Measurements from ENCODE around the gene RBPMS2.

Gene RBPMS2

DNA sequence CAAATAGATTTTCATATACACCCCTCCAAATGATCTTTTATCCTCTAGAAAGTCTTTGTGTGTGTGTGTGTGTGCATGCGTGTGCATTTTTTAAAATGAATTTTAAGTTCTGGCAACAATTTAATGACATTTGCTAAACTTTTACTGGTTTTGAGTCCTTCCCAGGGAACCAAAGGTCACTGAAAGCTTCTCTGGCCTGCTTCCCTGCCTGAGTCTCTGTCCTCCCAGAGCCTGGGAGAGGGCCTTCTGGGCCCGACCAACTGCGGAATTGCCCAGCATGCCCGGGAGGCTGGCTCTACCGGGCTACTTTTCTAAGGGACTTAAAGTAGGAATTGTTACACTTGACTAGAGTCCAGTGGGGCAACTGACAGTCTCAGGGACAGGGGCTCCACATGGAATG, 7.4 kb upstream of the RBPMS2 start:
- no peak for DNase-seq

DNA sequence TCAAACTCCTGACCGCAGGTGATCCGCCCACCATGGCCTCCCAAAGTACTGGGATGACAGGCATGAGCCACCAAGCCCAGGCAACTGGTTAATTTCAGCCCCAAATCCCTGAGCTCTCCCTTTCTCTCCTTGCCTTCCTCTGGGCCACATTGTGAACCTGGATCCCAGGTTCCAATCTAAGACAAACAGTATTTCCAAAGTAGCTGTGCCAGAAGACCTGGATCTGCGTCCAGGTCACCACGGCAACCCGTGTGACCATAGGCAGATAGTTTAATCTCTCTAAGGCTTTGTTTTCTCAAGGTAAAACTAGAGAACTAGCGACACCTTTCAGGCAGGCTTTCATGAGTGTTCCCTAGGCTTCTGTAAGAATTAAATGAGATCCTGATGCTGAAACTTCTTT, 5.9 kb upstream of the RBPMS2 start:
- DNase-seq: no peak

DNA sequence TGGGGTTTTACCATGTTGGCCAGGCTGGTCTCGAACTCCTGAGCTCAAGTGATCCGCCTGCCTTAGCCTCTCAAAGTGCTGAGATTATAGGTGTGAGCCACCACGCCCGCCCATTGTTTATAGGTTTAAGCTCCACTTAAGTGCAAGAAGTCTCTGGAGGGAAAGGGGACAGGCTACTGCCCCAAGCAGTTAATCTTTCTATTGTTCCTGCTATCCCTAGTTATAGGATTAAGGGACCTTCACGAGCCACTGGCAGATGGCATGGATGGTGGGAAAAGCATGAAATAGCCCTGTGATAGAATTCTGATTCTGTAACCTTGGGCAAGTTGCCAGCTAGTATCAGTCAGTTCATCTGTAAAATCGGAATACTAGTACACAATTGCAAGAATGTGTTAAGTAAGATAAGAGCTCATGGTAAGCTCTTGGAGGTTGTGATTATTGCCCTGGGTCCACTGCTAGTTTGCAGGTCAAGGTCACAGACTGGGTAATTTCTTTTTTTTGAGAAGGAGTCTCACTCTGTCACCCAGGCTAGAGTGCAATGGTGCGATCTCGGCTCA, 5.3 kb upstream of the RBPMS2 start:
- no peak for DNase-seq

DNA sequence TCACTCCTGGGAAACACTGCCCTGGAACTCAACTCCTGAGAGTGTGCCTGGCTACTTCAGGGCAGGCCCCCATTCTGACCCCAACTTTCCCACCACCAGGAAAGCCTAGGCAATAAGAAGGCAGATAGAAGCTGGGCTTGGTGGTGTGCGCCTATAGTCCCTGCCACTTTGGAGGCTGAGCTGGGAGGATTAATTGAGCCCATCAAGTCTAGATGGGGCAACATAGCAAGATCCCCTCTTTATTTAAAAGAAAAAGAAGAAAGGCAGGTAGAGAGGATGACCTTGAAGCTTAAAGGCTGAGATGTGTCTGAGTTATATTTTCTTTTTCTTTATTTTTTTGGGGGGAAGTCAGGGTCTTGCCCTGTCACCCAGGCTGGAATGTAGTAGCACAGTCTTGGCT, 4.2 kb upstream of the RBPMS2 start:
- DNase-seq: no peak

DNA sequence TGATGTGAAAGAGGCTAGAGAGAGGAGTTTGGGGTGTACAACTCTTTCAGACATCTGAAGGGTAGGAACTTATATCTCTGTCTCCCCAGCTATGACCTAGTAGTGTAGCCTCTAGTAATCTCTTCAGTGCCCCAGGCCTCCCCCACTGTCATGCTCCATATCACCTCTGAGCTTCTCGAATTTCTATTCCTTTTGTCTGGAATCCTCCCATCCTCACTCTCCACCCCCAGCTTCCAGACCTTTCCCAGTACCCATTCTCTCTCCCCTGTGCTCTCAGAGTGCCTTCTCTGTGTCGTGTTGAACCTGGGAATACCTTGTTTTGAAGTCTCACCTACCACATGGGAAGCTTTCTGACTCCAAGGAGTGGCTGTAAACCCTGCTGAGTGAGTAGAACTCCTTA, 3.6 kb upstream of the RBPMS2 start:
- DNase-seq: no peak

DNA sequence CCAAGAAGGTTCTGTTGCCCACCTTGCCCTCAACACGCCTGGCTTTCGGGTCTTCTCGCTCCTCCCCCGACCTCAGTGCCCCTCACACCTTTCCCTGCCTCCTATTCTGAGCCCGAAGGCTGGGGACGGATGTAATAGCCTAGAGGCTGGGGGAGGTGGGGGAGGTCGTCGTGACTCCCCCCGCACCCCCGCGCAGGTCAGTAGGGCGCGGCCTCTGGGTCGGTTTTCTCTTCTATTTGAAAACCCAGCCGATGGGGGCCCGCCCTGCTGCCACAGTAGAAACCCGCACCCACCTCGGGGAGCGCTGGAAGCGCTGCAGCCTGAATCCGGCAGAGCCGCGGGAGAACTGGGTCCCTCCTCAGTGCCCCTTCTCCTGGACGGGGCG, 1.0 kb upstream of the RBPMS2 start:
- DNase-seq: no peak

DNA sequence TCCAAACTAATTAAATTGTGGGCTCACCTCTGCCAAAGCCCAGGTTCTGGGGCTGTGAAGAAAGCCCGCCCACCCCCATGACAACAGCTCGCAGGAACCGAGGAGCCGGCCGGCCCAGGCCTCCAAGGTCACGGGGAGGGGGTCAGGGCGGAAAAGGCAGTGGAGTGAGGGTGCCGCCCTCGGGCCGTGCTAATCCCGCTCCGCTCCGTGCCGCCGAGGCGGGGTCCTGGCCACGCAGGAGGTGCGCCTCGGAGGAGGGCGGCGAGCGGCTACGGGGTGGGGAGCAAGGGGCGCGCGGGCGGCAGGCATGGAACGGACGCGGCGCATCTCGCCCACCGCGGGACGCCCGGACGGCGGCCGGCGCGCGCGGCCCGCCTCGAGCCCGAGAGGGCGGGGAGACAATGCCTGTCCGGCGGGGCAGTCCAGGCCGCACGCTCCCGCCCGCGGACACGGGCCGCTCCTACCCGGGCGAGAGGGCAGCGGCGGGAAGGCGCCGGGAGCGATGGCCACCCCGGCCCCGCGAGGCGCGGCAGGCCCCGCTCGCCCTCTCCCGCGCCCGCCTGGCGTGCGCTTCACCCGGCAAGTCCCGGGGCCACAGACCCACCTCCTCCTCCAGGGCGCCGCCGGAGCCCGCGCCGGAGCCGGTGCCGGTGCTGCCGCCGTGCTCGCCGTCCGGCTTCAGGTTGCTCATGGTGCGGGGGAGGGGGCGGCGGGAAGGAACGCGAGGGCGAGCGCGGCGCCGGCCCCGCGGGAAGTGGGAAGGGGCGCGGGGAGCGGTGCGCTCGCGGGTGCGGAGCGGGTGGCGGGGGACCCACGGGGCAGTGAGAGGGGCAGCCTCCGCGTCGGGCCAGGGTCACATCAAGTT, 528 bp downstream of the RBPMS2 start:
- DNase-seq: no peak

DNA sequence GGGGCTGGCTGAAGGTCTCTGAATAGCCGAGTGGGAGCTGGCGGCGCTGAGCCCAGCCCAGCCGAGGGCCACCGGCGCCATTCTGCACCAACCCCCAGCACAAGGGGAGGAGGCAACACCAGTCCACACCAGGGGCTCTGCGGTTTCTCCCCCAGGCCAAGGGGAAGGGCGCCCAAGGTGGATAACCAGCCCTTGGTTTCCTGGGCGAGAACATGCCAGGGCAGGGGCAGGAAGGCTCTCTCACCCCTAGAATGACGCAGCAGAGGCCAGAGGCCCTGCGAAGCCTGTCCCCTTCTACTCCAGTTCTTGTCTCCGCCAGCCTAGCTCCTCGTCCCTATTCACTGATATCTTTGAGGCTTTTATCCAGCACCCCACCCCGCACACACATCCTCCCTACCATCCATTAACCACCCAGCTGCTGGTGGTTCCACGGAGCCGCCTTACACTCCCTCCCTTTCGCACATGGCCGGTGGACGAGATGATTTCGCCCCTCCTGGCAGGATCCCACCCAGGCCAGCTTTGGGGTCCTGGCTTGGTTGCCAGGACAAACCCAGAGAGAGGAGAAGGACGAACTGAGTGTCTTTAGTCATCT, 1.3 kb downstream of the RBPMS2 start:
- DNase-seq: no peak

DNA sequence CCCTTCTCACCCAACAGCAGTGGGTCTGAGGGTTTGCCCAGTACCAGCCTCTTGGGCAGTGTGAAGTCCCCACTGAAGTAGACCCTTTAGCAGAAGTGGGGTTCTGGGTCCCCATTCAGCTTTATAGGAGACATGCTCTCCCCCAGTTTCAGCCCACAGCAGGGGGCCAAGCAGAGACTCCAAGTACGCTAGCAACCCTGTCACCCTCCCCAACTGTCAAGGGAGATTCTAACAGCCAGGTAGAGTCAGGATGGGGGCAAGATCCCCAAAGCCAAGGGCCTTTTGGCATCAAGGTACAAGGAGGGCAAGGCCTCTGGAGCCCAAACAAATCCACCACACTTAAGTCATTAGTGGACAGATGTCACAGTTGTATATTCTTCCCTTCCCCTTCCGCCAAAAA, 1.8 kb downstream of the RBPMS2 start:
- DNase-seq: no peak

DNA sequence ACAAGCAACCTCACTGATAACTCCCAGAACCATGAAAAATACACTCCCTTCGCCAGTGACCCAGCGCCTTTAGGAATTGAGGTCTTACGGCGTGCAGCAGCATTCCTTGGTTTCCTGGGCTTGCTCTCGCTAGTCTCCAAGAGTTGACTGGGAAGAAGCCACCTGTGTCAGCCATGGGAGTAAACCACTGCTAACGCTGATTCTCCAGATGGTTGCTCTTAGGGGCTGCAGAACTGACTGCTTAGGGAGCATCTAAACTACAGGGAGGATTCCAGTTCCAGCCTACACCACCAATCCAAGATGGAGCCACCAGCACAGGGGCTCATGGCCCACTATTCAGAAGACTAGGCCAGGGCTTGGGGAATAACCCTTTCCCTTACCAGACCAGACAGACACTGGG, 2.4 kb downstream of the RBPMS2 start:
- no peak for DNase-seq

DNA sequence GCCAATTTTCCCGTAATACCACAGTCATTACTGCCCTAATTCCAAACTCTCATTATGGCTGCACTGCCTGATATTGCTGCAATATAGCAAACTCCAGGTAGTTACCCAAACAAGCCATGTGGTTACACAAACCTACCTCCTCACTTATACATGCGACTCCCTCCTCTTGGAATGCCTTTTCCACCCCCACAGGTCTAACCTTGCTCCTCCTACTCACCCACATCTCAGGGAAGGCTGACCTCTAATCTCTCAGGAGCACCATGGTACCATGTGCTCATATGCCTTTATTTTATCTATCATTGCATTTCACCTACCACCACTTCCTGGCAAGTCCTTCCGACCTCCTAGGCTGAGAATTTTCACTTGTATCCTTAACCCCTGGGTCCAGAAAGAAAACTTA, 2.9 kb downstream of the RBPMS2 start:
- DNase-seq: no peak

DNA sequence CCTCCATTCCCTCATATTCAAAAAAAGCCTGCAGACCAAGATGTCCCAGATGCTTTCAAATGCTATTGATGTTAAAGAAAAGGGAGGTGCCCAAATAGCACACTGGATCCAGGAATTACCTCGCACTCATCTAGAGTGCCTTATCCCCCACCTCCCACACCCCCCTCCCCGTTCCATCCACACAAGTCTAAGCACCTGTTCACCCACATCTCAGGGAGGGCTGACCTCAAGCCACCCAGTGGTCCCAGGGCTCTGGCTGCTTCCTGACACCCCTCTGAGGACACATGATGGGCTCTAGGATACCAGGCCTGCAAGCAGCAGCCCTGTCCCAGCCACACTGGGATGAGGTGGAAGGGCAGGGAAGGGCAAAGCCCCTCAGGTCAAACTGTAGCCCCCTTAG, 4.8 kb downstream of the RBPMS2 start:
- DNase-seq: no peak

DNA sequence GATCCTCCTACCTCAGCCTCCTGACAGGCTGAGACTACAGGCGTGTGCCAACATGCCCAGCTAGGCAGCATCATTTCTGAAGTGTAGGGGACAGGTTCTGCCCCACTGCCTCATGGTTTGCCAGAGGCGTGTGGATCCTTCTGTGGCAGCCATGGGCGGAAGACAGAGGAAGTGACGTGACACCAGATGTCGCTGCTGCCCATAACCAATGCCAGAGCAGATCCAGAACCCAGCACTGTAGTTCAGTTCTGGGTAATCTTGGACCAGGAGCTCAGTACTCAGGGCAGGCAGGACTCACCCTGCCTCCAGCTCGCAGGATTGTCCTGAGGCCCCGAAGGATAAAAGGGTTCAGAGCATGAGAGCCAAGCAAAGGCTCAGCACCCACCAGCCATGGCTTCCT, 8.2 kb downstream of the RBPMS2 start:
- DNase-seq: no peak

DNA sequence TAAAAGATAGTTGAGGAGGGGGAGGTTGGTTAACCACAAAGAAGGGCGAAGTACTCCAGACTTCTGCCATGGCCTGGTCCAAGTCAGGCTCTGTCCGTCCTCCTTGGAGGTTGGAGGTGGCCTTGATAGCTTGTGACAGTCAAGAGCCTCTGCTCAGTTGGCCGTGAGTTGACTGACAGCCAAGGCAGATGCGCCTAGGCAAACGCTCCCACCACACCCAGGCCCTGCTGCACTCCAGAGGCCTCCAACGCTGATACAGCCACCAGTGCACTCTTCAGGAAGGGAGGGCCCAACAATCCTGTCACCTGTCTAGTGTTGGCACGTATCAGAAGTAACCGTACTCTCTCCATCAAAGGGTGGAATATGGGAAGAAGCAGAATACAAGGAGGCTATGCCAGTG, 9.3 kb downstream of the RBPMS2 start:
- no peak for DNase-seq

DNA sequence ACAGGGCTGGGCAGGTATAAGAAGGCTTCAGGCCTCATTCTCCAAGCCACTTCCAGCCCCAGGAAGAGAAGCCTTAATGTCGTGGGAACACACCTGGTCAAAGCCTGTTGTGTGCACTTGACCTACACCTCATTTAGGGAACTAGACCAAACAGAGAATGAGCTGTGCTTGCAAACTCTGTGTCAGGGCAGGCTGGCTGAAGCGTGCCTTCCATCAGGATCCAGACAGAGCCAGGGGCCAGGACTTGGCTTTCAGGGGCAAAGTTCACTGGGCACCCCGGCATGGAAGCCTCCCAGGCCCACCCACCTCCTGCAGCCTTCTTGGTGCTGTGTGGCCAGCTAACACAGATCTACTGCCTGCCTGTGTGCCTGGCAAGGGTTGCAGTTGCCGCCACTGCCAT, 11.5 kb downstream of the RBPMS2 start:
- no peak for DNase-seq

DNA sequence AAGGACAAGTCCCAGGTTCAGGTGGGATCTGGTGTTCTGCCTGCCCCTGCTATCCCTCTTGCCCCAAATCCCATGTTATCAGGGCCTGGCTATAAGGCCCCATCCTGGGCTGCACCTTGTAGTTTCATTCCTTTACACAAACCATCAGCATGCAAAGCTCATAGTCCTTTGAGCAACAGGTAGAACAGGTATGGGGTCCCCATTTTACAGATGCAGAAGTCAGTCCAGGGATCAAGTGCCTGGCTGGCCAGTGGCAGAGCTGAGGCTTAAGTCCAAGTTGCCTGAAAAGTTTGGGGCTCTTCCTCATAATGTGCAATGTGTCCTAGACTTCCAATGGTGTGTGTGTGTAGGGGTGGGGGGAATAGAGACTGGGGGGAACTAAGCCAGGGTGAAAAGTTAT, 11.9 kb downstream of the RBPMS2 start:
- DNase-seq: no peak

DNA sequence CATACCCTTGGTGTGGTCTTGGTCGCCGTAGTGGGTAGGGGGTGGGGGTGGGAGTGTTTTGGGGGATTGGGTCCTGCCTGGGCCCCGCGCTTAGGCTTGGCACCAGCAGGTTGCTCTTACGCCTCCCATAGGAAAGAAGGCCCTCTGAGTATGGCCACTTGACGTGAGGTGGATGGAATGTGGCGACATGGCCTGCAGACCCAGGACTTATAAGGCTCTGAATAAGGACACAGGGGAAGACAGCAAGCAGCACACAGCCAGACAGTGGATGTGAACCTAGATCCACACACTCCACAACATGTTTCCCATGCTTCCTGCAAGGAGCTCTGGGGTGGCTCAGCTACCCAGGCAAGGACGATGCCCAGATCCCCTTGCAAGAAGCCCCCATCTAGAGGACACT, 12.4 kb downstream of the RBPMS2 start:
- no peak for DNase-seq

DNA sequence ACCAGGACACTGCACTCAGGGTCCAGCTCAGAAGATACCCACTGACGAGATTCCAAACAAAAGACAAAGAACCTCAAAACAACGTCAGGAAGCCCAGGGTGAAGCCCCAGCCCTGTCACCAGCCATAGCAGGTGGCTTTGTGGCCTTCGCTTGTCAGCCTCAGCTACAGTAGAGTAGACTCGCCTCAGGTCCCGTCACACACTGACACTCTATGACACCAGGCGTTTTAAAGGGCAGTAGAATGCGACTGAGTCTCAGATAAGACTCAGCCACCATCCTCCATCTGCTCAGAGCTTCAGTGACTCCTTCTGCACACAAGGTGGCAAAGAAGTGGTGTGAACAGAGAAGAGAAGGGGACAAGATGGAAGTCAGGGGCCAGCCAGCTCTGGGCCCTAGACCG, 12.8 kb downstream of the RBPMS2 start:
- no peak for DNase-seq

DNA sequence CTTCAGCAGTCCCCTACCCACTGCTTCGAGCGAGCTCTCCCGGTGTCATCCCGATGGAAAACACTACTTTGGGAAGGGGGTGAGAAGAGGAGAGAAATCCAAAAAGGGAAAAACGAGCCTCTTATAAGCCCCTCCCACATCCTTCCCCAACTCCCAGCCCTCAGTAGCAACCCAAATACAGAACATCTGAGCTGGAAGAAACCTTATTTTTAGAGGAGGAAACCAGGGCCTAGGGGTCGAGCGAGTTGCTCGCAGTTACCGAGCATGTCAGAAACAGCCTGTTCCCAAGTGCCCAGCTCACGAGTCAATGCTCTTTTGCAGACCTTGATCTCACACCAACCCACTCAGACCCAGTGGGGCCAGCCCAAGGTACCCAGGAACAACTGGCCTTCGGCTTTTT, 14.2 kb downstream of the RBPMS2 start:
- DNase-seq: no peak

DNA sequence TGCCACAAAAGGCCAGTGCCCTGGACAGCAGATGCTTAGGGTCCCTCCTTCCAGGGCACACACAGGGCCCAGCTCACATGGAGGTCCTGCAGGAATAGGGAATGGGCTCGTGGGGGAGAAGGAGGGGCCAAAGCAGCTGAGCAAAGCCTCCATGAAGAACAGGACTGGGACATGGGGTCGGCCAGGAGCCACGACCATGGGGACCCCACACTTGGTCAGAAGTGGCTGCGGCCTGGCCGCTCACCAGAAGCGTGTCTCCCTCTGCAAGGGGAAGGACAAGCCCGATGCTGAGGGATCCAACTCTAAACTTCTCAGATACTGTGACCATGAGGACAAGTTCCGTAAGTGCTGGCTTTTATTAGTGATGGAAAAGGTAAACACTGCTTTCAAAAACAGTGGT, 15.3 kb downstream of the RBPMS2 start:
- DNase-seq: no peak

DNA sequence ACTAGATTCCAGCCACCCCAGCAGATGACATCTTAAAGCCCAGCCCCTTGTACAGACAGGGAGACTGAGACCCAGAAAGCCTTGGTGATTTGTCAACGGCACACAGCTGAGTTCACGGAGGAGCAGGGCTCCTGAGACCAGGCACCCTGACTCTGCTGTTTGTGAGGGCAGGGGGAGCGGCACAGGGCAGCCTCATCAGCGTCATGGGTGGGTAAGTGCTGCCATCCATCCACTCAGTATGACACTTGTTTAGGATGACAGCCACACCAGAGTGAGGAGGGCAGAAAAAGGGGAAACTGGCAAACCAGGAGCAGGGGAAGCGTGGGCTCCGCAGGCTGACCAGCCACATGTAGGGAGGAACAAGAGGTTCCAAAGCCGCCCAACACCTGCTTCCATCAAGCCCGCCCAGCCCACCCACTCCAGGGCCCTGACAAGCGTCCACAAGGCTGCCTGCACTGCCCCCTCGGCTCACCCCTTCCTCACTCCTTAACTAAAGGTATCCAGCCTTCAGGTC, 19.9 kb downstream of the RBPMS2 start:
- DNase-seq: no peak

DNA sequence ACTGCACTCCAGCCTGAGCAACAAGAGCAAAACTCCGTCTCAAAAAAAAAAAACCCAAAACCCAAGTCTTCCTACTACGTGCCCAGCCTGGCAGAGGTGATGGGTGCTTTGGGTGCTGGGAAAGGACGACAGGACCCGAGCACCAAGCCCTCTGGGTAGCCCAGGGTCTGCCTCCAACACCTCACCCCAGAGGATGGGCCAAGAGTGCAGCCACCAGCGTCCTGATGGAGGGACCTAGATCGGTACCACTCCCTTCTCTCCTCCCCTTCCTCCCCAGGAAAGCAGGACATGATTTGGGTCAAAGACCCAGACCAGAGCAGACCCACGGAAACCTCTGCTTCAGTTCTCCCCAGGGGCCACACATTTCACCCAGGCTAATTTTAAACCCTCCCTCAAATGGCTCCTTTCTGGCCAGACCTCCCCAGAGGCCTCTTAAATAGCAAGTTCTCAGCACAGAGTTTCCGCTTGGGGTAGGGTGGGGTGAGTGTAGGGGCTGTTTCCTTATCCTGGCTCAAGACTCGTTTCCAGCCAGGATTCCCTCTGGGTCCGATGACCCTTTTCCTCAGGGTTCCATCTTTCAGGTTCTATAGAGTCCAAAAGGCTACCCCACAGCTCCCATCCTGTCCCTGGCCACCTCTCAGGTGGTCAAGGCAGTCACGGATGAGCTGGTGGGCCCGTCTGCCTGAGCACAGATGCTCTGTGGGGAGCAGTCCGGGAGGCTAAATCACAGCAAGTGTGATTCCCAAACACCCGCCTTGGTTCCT, 20.5 kb downstream of the RBPMS2 start:
- DNase-seq: no peak

DNA sequence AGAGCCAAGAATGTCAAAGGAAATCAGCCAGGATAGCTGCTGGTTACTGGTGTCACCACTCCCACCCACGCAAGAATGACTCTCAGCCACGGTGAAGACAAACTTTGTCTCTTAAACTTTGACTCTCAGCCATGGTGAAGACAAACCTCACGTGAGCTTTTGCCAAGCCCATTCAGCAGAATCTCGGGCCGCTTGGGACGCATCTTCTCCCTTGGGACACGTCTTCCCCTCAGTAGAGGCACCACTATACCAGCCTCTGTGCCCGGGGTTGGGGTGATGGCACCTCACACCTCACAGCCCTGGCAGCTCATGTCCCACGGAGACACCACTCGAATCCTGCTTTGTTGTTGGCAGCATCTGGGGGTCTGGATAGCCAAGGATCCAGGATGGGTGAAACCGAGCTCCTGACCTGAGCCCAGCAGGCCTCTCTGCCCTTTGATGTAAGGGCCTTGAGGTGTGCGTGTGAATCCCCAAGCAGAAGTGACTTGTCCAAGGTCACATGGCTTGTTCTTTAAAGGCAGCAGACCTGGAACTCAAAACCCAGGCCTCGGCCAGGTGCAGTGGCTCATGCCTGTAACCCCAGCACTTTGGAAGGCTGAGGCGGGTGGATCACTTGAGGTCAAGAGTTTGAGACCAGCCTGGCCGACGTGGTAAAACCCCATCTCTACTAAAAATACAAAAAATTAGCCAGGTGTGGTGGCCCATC, 21.8 kb downstream of the RBPMS2 start:
- DNase-seq: no peak
